Measurements from ENCODE around the gene YIPF6. TPM values are rescaled to one million over a fixed set of nuclear protein-coding genes. Genes with fewer than 3 reads are reported as not detected.
"Not testable (repeated sequence)": the region's sequence is repeated elsewhere in the genome, so short reads cannot be mapped to it uniquely, and the experiment has no call there.

YIPF6 gene
- total RNA-seq, 2 donors from 2014 or later = 20.1 to 23.4 TPM

GRCh38 chrX:68461576-68461975 lies 37.3 kb upstream of the YIPF6 start:
- H3K27me3 ChIP-seq = no peaks in the 10 kb centered on the region
- no peaks in the 10 kb centered on the region for H3K4me1 ChIP-seq
- no peak for DNase-seq (ENCODE audit: low spot score)
- TF ChIP-seq, protein P1, sequence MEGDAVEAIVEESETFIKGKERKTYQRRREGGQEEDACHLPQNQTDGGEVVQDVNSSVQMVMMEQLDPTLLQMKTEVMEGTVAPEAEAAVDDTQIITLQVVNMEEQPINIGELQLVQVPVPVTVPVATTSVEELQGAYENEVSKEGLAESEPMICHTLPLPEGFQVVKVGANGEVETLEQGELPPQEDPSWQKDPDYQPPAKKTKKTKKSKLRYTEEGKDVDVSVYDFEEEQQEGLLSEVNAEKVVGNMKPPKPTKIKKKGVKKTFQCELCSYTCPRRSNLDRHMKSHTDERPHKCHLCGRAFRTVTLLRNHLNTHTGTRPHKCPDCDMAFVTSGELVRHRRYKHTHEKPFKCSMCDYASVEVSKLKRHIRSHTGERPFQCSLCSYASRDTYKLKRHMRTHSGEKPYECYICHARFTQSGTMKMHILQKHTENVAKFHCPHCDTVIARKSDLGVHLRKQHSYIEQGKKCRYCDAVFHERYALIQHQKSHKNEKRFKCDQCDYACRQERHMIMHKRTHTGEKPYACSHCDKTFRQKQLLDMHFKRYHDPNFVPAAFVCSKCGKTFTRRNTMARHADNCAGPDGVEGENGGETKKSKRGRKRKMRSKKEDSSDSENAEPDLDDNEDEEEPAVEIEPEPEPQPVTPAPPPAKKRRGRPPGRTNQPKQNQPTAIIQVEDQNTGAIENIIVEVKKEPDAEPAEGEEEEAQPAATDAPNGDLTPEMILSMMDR (IDR thresholded peaks at IDR 0.05) = no peak
- H3K9me3 ChIP-seq = no peaks in the 10 kb centered on the region
- H3K27ac ChIP-seq = no peak overlapping the region
- no peak overlapping the region for H3K4me3 ChIP-seq
- H3K36me3 ChIP-seq = no peaks in the 10 kb centered on the region

DNA sequence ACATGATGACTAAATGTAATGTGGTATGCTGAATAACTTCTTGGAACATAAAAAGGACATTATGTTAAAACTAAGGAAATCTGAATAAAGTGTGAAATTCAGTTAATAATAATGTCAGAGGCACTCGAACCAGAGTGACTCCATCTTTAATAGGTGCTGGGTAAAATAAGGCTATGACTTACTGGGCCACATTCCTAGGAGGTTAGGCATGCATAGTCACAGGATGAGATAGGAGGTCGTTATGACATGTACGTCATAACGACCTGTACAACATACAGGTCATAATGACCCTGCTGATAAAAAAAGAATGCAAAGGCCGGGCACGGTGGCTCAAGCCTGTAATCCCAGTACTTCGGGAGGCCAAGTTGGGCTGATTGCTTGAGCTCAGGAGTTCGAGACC lies 36.7 kb upstream of the YIPF6 start:
- Histone ChIP-seq H3K9me3 (no peaks in the 10 kb centered on the region), H3K4me1 (no peaks in the 10 kb centered on the region), H3K27me3 (no peaks in the 10 kb centered on the region), H3K27ac (no peak overlapping the region), H3K36me3 (no peaks in the 10 kb centered on the region), H3K4me3 (no peak overlapping the region)
- no peak for DNase-seq (ENCODE audit: low spot score)
- TF ChIP-seq, protein P1 (IDR thresholded peaks at IDR 0.05) = no peak

DNA sequence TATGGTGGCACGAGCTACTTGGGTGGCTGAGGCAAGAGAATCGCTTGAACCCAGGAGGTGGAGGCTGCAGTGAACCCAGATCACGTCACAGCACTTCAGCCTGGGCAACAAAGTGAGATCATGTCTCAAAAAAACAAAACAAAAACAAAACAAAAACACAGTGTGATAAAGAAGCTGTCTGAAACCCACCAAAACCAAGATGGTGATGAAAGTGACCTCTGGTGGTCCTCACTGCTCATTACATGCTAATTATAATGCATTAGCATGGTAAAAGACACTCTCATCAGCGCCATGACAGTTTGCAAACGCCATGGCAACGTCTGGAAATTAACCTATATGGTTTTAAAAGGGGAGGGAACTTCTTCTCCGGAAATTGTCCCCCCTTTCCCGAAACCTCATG lies 36.2 kb upstream of the YIPF6 start:
- Histone ChIP-seq H3K4me1 (no peaks in the 10 kb centered on the region), H3K4me3 (no peak overlapping the region), H3K36me3 (no peaks in the 10 kb centered on the region), H3K9me3 (no peaks in the 10 kb centered on the region), H3K27me3 (no peaks in the 10 kb centered on the region), H3K27ac (no peak overlapping the region)
- TF ChIP-seq, protein P1 (IDR thresholded peaks at IDR 0.05) = peak; percentile 27 to 72
- no peak for DNase-seq (ENCODE audit: low spot score)

GRCh38 chrX:68463880-68464279 lies 35.0 kb upstream of the YIPF6 start:
- TF ChIP-seq, protein P1 (IDR thresholded peaks at IDR 0.05) = no peak
- no peaks in the 10 kb centered on the region for H3K27me3 ChIP-seq
- H3K9me3 ChIP-seq = no peaks in the 10 kb centered on the region
- no peaks in the 10 kb centered on the region for H3K4me1 ChIP-seq
- H3K36me3 ChIP-seq = no peaks in the 10 kb centered on the region
- DNase-seq (ENCODE audit: low spot score) = no peak
- H3K4me3 ChIP-seq = no peak overlapping the region
- no peak overlapping the region for H3K27ac ChIP-seq

GRCh38 chrX:68464796-68465195 lies 34.1 kb upstream of the YIPF6 start:
- DNase-seq (ENCODE audit: low spot score) = no peak
- TF ChIP-seq, protein P1 (IDR thresholded peaks at IDR 0.05) = no peak
- no peaks in the 10 kb centered on the region for H3K4me1 ChIP-seq
- H3K9me3 ChIP-seq = no peaks in the 10 kb centered on the region
- H3K27me3 ChIP-seq = no peaks in the 10 kb centered on the region
- no peaks in the 10 kb centered on the region for H3K36me3 ChIP-seq
- H3K4me3 ChIP-seq = no peak overlapping the region
- no peak overlapping the region for H3K27ac ChIP-seq

DNA sequence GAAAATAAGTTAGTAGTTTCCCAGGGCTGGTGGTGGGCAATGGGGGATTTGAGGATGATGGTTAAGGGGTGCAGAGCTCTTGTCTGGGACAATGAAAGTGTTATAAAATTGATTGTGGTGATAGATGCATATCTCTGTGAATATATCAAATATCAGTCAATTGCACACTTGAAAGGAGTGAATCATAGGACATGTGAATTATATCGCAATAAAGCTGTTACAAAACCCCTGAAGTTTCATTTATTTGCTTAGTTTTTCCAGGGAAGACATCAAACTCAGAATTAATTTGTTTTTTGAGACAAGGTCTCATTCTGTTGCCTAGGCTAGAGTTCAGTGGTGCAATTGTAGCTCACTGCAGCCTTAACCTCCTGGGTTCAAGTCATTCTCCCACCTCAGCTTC lies 17.9 kb upstream of the YIPF6 start:
- TF ChIP-seq, protein P1 (IDR thresholded peaks at IDR 0.05) = no peak
- H3K9me3 ChIP-seq = no peaks in the 10 kb centered on the region
- H3K27me3 ChIP-seq = no peaks in the 10 kb centered on the region
- H3K36me3 ChIP-seq = no peaks in the 10 kb centered on the region
- DNase-seq (ENCODE audit: low spot score) = no peak
- no peaks in the 10 kb centered on the region for H3K4me1 ChIP-seq
- no peak overlapping the region for H3K27ac ChIP-seq
- no peak overlapping the region for H3K4me3 ChIP-seq

GRCh38 chrX:68486198-68486597 lies 12.7 kb upstream of the YIPF6 start:
- H3K27ac ChIP-seq; H3K27me3 ChIP-seq; H3K36me3 ChIP-seq; H3K4me3 ChIP-seq; H3K4me1 ChIP-seq; DNase-seq (ENCODE audit: low spot score); H3K9me3 ChIP-seq: not testable (repeated sequence)
